ENCODE results near the gene RRBP1. TPM values are rescaled to one million over a fixed set of nuclear protein-coding genes. Genes with fewer than 3 reads are reported as not detected.

Gene RRBP1
- total RNA-seq, 1 donor from 2014 or later: 86.8 TPM

GRCh38 chr20:17612992-17613327 lies 69.1 kb downstream of the RRBP1 start:
- DNase-seq (ENCODE audit: low read depth): no peak

GRCh38 chr20:17612287-17612991 lies 69.6 kb downstream of the RRBP1 start:
- no peak for DNase-seq (ENCODE audit: low read depth)

- DNase-seq (ENCODE audit: low read depth): no peak
These were observed 70.3 kb downstream of the RRBP1 start for GRCh38 chr20:17611540-17612286.

GRCh38 chr20:17611290-17611539 lies 70.8 kb downstream of the RRBP1 start:
- DNase-seq (ENCODE audit: low read depth): no peak

GRCh38 chr20:17610566-17611289 lies 71.3 kb downstream of the RRBP1 start:
- peak; percentile 81 for DNase-seq (ENCODE audit: low read depth)

GRCh38 chr20:17609811-17610377 lies 72.1 kb downstream of the RRBP1 start:
- DNase-seq (ENCODE audit: low read depth): no peak

GRCh38 chr20:17608701-17609497 lies 73.1 kb downstream of the RRBP1 start:
- DNase-seq (ENCODE audit: low read depth): no peak

GRCh38 chr20:17606001-17606400 lies 76.0 kb downstream of the RRBP1 start:
- DNase-seq (ENCODE audit: low read depth): no peak

GRCh38 chr20:17605131-17605660 lies 76.8 kb downstream of the RRBP1 start:
- DNase-seq (ENCODE audit: low read depth): no peak

GRCh38 chr20:17602493-17602892 lies 79.5 kb downstream of the RRBP1 start:
- no peak for DNase-seq (ENCODE audit: low read depth)

- no peak for DNase-seq (ENCODE audit: low read depth)
These were observed 80.1 kb downstream of the RRBP1 start for GRCh38 chr20:17601957-17602356.

GRCh38 chr20:17598013-17598550 lies 84.0 kb downstream of the RRBP1 start:
- DNase-seq (ENCODE audit: low read depth): peak; percentile 75

GRCh38 chr20:17595856-17596255 lies 86.2 kb downstream of the RRBP1 start:
- DNase-seq (ENCODE audit: low read depth): no peak

- DNase-seq (ENCODE audit: low read depth): no peak
These were observed 87.6 kb downstream of the RRBP1 start for GRCh38 chr20:17594443-17594842.

- DNase-seq (ENCODE audit: low read depth): no peak
These were observed 88.1 kb downstream of the RRBP1 start for GRCh38 chr20:17593902-17594301.

- peak; percentile 25 for DNase-seq (ENCODE audit: low read depth)
These were observed 91.8 kb downstream of the RRBP1 start for GRCh38 chr20:17590245-17590644.

- no peak for DNase-seq (ENCODE audit: low read depth)
These were observed 92.7 kb downstream of the RRBP1 start for GRCh38 chr20:17589161-17589834.

- no peak for DNase-seq (ENCODE audit: low read depth)
These were observed 94.2 kb downstream of the RRBP1 start for GRCh38 chr20:17587824-17588223.

GRCh38 chr20:17587148-17587547 lies 94.9 kb downstream of the RRBP1 start:
- no peak for DNase-seq (ENCODE audit: low read depth)

GRCh38 chr20:17586250-17586649 lies 95.8 kb downstream of the RRBP1 start:
- DNase-seq (ENCODE audit: low read depth): no peak
